Activated CD8-positive, alpha-beta memory T cell treated with anti-CD3 and anti-CD28 coated beads, Interleukin-2, amount 10 ng/mL, durations not matched to agents 7 days and 5 days (primary cell): ENCODE data around the gene MT4. TPM values are rescaled to one million over a fixed set of nuclear protein-coding genes. Genes with fewer than 3 reads are reported as not detected.

ENCODE experiments used
- total RNA-seq, 2 experiments: library from RNA; stranded (reverse); gene quantifications; one replicate each; pipeline ENCODE4 v1.2.3, GENCODE V29; 2021

Gene MT4
- total RNA-seq, 2 experiments from 2014 or later: not detected

Other genes starting within 250 kb of the MT4 start
- gene AMFR, start 139.5 kb upstream of the MT4 start, total RNA-seq: 10 to 100 TPM; 48.9 to 54.2 TPM
- 100 to 1,000 TPM; 242 to 279 TPM for gene NUDT21, start 113.7 kb upstream of the MT4 start, total RNA-seq
- gene OGFOD1, start 113.5 kb upstream of the MT4 start, total RNA-seq: 10 to 100 TPM; 41.9 to 63.1 TPM
- gene BBS2, start 45.0 kb upstream of the MT4 start, total RNA-seq: 1 to 10 TPM; 6.2 to 8.2 TPM
- gene MT3, start 24.5 kb downstream of the MT4 start, total RNA-seq: 1 to 10 TPM in 1 of 2 experiments, not detected in 1; 3.6 TPM
- 100 to 1,000 TPM; 121 to 125 TPM for gene MT2A, start 43.5 kb downstream of the MT4 start, total RNA-seq
- 10 to 100 TPM; 41.2 to 54.1 TPM for gene MT1E, start 60.7 kb downstream of the MT4 start, total RNA-seq
- not detected for gene MT1M, start 67.6 kb downstream of the MT4 start, total RNA-seq
- gene MT1A, start 73.6 kb downstream of the MT4 start, total RNA-seq: under 1 TPM in 1 of 2 experiments, not detected in 1; 0.91 TPM
- not detected for gene MT1B, start 86.8 kb downstream of the MT4 start, total RNA-seq
- 10 to 100 TPM; 11.4 to 20.6 TPM for gene MT1F, start 92.9 kb downstream of the MT4 start, total RNA-seq
- gene MT1G, start 103.0 kb downstream of the MT4 start, total RNA-seq: 1 to 10 TPM; 2.8 to 3.4 TPM
- gene MT1H, start 104.7 kb downstream of the MT4 start, total RNA-seq: not detected
- gene MT1X, start 117.4 kb downstream of the MT4 start, total RNA-seq: 10 to 100 TPM; 34.2 to 39.5 TPM
- 100 to 1,000 TPM; 126 to 129 TPM for gene NUP93, start 165.1 kb downstream of the MT4 start, total RNA-seq